Measurements from ENCODE around the gene MED27.

GRCh38 chr9:131960851-131961495 lies 118.7 kb downstream of the MED27 start:
- TF ChIP-seq ZNF274 (IDR thresholded peaks at IDR 0.05; ENCODE audit: low read depth, low read length) (no peak), YY1 (IDR thresholded peaks at IDR 0.05; ENCODE audit: insufficient read depth, insufficient read length) (no peak)

Measured in NT2/D1 (cell line).